ENCODE measurements around the gene RSRC1.

DNA sequence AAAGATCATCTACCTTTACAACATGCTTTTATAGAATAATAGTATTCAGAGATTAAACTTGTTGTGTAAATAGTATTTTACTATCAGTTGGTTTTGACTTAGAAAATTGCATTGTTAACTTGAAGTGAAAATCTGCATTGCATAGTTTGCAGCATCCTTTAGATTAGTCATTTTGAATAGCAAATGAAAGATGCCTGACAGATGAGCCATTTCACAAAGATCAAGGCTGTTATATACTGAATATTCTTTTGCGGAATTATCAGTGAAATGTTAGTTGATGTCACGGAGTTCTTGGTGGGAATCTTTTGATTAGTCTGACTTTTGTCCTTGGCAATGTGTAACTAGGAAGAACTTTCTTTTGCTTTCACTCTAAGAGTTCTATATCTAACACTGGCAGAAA is 24.5 kb downstream of the RSRC1 start:
- TF ChIP-seq POLR2A (IDR thresholded peaks at IDR 0.05; ENCODE audit: low read depth, low read length) (no peak), POLR2AphosphoS5 (IDR thresholded peaks at IDR 0.05; ENCODE audit: low read depth, low read length) (no peak)

Data from GM12892 (cell line).